Measurements from ENCODE around the gene COL1A1.

DNA sequence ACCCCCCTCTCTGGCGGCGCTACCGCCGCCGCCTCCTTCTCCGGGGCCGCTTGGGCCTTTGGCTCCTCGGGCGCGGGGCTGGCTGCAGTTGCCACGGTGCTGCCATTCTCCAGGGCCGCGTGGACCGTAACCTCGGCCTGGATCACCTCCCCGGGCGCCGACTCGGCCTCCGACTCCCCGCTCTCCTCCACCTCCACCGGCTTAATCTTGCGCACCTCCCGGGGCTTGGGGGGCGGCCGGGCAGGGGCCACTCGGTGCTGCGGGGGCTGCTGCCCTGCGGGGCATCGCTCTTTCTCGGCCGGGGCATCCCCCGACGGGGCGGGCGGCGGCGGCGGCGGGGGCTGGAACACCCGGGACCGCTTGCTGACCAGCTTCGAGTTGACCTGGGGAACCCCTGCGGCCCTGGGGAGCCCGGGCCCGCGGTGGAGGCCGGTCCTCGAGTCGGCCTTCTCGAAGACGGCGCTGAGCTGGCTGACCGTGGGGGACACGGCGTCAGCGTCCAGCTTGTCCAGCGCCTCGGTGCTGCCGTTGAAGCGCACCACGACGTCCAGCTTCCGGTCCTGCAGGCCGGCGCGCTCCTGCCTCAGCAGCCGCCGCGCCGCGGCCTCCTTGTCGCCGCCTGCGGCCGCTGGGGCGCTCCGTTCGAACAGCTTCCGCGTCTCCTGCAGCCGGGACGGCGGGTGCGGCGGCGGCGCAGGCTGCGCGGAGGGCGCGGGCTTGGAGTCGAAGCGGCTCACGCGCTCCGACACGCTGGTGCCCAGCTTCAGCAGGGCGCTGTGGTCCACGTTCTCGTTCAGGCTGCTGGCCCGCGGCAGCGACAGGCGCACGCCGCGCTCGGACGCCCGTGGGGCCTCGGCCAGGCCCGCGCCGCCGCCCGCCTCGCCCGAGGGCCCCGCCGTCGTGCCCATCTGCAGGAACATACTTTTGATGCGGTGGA is 51.7 kb downstream of the COL1A1 start:
- TF ChIP-seq, protein P1, sequence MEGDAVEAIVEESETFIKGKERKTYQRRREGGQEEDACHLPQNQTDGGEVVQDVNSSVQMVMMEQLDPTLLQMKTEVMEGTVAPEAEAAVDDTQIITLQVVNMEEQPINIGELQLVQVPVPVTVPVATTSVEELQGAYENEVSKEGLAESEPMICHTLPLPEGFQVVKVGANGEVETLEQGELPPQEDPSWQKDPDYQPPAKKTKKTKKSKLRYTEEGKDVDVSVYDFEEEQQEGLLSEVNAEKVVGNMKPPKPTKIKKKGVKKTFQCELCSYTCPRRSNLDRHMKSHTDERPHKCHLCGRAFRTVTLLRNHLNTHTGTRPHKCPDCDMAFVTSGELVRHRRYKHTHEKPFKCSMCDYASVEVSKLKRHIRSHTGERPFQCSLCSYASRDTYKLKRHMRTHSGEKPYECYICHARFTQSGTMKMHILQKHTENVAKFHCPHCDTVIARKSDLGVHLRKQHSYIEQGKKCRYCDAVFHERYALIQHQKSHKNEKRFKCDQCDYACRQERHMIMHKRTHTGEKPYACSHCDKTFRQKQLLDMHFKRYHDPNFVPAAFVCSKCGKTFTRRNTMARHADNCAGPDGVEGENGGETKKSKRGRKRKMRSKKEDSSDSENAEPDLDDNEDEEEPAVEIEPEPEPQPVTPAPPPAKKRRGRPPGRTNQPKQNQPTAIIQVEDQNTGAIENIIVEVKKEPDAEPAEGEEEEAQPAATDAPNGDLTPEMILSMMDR (IDR thresholded peaks at IDR 0.05): no peak
- no peak for TF ChIP-seq POLR2A (IDR thresholded peaks at IDR 0.05)
- no peak for TF ChIP-seq POLR2AphosphoS5 (IDR thresholded peaks at IDR 0.05; ENCODE audit: insufficient read depth in 1 of 2, low read depth in 1 of 2)
